ENCODE results near the gene ZNF765. TPM values are rescaled to one million over a fixed set of nuclear protein-coding genes. Genes with fewer than 3 reads are reported as not detected.
"Not testable (repeated sequence)": the region's sequence is repeated elsewhere in the genome, so short reads cannot be mapped to it uniquely, and the experiment has no call there.

ZNF765 gene
- total and polyA plus RNA-seq, 2 experiments from 2014 or later, result 6.4 to 25.1 TPM

GRCh38 chr19:53461866-53462265 is 66.9 kb downstream of the ZNF765 start:
- Histone ChIP-seq H3K27me3 (no peaks in the 10 kb centered on the region), H3K36me3 (no peaks in the 10 kb centered on the region), H3K9me3 (ENCODE audit: low read depth) (no peaks in the 10 kb centered on the region), H3K4me1 (ENCODE audit: low read depth) (no peaks in the 10 kb centered on the region), H3K27ac (peak overlapping the region; percentile 19), H3K4me3 (no peak overlapping the region)
- no peak for DNase-seq (ENCODE audit: low read depth in 1 of 2, low spot score in 1 of 2)
- TF ChIP-seq CTCF (IDR thresholded peaks at IDR 0.05; ENCODE audit: low read depth, low read length), result no peak

GRCh38 chr19:53462861-53463260 is 67.9 kb downstream of the ZNF765 start:
- TF ChIP-seq CTCF (IDR thresholded peaks at IDR 0.05; ENCODE audit: low read depth, low read length), result no peak
- no peaks in the 10 kb centered on the region for H3K27me3 ChIP-seq
- no peaks in the 10 kb centered on the region for H3K9me3 ChIP-seq (ENCODE audit: low read depth)
- DNase-seq (ENCODE audit: low read depth in 1 of 2, low spot score in 1 of 2), result no peak
- H3K4me1 ChIP-seq (ENCODE audit: low read depth), result no peaks in the 10 kb centered on the region
- H3K36me3 ChIP-seq, result no peaks in the 10 kb centered on the region
- H3K4me3 ChIP-seq, result no peak overlapping the region
- no peak overlapping the region for H3K27ac ChIP-seq

- DNase-seq (ENCODE audit: low read depth in 1 of 2, low spot score in 1 of 2), result peak in 1 of 2 donors; percentile 12
- peaks cover under 1% of the 10 kb centered on the region for H3K4me1 ChIP-seq (ENCODE audit: low read depth)
- H3K4me3 ChIP-seq, result no peak overlapping the region
- H3K9me3 ChIP-seq (ENCODE audit: low read depth), result no peaks in the 10 kb centered on the region
- TF ChIP-seq CTCF (IDR thresholded peaks at IDR 0.05; ENCODE audit: low read depth, low read length), result no peak
- no peaks in the 10 kb centered on the region for H3K36me3 ChIP-seq
- H3K27me3 ChIP-seq, result no peaks in the 10 kb centered on the region
- H3K27ac ChIP-seq, result no peak overlapping the region
Measured at GRCh38 chr19:53463263-53463662, 68.3 kb downstream of the ZNF765 start.

- no peaks in the 10 kb centered on the region for H3K9me3 ChIP-seq (ENCODE audit: low read depth)
- DNase-seq (ENCODE audit: low read depth in 1 of 2, low spot score in 1 of 2), result no peak
- no peak for TF ChIP-seq CTCF (IDR thresholded peaks at IDR 0.05; ENCODE audit: low read depth, low read length)
- no peaks in the 10 kb centered on the region for H3K36me3 ChIP-seq
- peak overlapping the region; percentile 96 for H3K4me3 ChIP-seq
- H3K27ac ChIP-seq, result peak overlapping the region; percentile 97
- H3K27me3 ChIP-seq, result no peaks in the 10 kb centered on the region
- H3K4me1 ChIP-seq (ENCODE audit: low read depth), result peaks cover 17% of the 10 kb centered on the region
Measured at GRCh38 chr19:53466726-53467484, 72.0 kb downstream of the ZNF765 start.

- DNase-seq (ENCODE audit: low read depth in 1 of 2, low spot score in 1 of 2), result peak; percentile 91 to 96
- peaks cover 17% of the 10 kb centered on the region for H3K4me1 ChIP-seq (ENCODE audit: low read depth)
- H3K27me3 ChIP-seq, result no peaks in the 10 kb centered on the region
- peak within 1 kb of the TSS; percentile 97 for H3K27ac ChIP-seq
- no peaks in the 10 kb centered on the region for H3K36me3 ChIP-seq
- peak within 1 kb of the TSS; percentile 96 for H3K4me3 ChIP-seq
- no peak for TF ChIP-seq CTCF (IDR thresholded peaks at IDR 0.05; ENCODE audit: low read depth, low read length)
- no peaks in the 10 kb centered on the region for H3K9me3 ChIP-seq (ENCODE audit: low read depth)
Measured at GRCh38 chr19:53467485-53468262, 72.7 kb downstream of the ZNF765 start, which contains the start of gene ZNF813. TSS of gene ZNF813 (plus strand) at chr19:53467733. CDS start at chr19:53483823, 16,090 bp downstream.

GRCh38 chr19:53468628-53469027 is 73.7 kb downstream of the ZNF765 start:
- H3K9me3 ChIP-seq (ENCODE audit: low read depth), result not testable (repeated sequence)
- peaks cover 17% of the 10 kb centered on the region for H3K4me1 ChIP-seq (ENCODE audit: low read depth)
- peak overlapping the region; percentile 97 for H3K27ac ChIP-seq

More at GRCh38 chr19:53468628-53469027, 73.7 kb downstream of the ZNF765 start:
- not testable (repeated sequence) for H3K36me3 ChIP-seq, H3K27me3 ChIP-seq
- peak overlapping the region; percentile 96 for H3K4me3 ChIP-seq
- DNase-seq (ENCODE audit: low read depth in 1 of 2, low spot score in 1 of 2), result peak in 1 of 2 donors; percentile 17

Data from cardiac muscle cell (in vitro differentiated cells and primary cell).